Omental fat pad (tissue), 4 donors: ENCODE results near the gene TUBGCP6. TPM values are rescaled to one million over a fixed set of nuclear protein-coding genes. Genes with fewer than 3 reads are reported as not detected.

ENCODE experiments used
- ATAC-seq: fragments of 150-250 bp; one replicate; pipeline ENCODE4 v1.9.1; 2016; ENCODE audit warnings: mild to moderate bottlenecking, moderate library complexity; ENCODE audit not compliant: low FRiP score
- DNase-seq: peaks from one replicate; pipeline ENCODE4 v3.0.0-alpha.2; 2019; ENCODE audit warnings: low spot score
- CTCF ChIP-seq, 3 donors: fragments of 450-650 bp; IDR thresholded peaks; one replicate each; pipeline ENCODE4 v1.5.1; 2016 to 2017; ENCODE audit warnings: antibody characterized with exemption in 3 of 3, mild to moderate bottlenecking in 3 of 3, moderate library complexity in 2 of 3
- total RNA-seq, 4 donors: library from RNA; depleted of rRNA; stranded (reverse); fragments of >200 nt; gene quantifications; one replicate each; pipeline ENCODE4 v1.1.0, GENCODE V29; 2016

Gene TUBGCP6
- total RNA-seq, 4 donors from 2014 or later: 32.7 to 52.2 (median 33.5) TPM

GRCh38 chr22:50179937-50180726 is 64.7 kb downstream of the TUBGCP6 start:
- DNase-seq (no peak), ATAC-seq (no peak)
- TF ChIP-seq CTCF (IDR thresholded peaks at IDR 0.05): no peak

DNA sequence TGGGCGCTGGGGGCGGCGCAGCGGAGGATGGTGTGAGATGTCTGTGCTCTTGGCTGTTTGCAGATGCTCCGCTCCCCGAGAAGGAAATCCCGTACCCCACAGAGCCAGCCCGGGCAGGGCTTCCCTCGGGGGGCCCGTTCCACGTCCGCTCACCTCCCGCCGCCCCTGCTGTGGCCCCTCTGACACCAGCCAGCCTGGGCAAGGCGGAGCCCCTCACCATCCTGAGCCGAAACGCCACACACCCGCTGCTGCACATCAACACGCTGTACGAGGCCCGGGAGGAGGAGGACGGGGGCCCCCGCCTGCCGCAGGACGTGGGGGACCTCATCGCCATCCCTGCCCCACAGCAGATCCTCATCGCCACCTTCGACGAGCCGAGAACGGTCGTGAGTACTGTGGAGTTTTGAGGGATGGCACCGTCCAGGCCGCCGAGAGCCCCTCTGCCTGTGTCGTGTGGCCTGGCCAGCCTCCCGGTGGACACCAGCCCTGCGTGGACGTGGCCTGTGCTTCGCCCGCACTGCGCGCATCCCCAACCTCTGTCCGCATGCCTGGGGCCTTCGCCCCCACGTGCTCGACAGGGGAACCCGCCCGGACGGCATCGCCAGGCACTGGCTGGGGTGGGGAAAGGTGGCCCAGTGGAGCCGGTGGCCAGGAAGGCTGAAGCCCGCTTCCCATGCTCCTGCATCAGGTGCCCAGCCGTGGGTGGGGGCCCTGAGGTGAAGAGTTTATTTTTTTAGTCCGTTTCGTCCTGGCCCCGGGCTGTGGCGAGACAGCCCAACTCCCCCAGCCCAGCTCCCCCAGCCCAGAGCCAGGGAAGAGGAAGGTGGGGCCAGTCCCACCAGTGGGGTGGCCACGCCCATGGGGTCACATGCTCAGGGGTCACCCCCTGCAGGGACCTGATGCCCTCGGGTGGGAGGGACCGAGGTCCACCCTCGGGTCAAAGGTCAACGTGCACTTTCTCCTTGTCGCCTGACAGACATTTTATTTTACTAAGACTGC is 65.7 kb downstream of the TUBGCP6 start:
- ATAC-seq (no peak), DNase-seq (no peak)
- TF ChIP-seq CTCF (IDR thresholded peaks at IDR 0.05): no peak

- ATAC-seq (no peak), DNase-seq (no peak)
- no peak for TF ChIP-seq CTCF (IDR thresholded peaks at IDR 0.05)
These were observed 66.4 kb downstream of the TUBGCP6 start for GRCh38 chr22:50178471-50178864.

GRCh38 chr22:50177537-50178470 is 67.0 kb downstream of the TUBGCP6 start:
- no peak for ATAC-seq
- no peak for DNase-seq
- TF ChIP-seq CTCF (IDR thresholded peaks at IDR 0.05): no peak

DNA sequence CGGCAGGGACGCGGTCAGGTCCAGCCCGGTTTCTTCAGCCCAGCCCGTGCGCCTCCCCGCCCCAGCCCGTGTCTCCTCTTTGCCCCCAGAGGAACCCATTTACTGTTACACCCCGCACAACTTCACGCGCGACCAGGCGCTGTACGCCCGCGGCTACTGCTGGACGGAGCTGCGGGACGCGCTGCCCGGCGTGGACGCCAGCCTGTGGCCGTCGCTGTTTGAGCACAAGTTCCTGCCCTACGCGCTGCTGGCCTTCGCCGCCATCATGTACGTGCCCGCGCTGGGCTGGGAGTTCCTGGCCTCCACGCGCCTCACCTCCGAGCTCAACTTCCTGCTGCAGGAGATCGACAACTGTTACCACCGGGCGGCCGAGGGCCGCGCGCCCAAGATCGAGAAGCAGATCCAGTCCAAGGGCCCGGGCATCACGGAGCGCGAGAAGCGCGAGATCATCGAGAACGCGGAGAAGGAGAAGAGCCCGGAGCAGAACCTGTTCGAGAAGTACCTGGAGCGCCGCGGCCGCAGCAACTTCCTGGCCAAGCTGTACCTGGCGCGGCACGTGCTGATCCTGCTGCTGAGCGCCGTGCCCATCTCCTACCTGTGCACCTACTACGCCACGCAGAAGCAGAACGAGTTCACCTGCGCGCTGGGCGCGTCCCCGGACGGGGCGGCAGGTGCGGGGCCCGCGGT is 67.8 kb downstream of the TUBGCP6 start:
- DNase-seq (no peak), ATAC-seq (no peak)
- TF ChIP-seq CTCF (IDR thresholded peaks at IDR 0.05): no peak
